ENCODE results near the gene CSF1R.

GRCh38 chr5:150052956-150053712 lies 33.2 kb downstream of the CSF1R start:
- TF ChIP-seq CTCF (IDR thresholded peaks at IDR 0.05) (no peak), POLR2A (IDR thresholded peaks at IDR 0.05; ENCODE audit: low read depth) (no peak), POLR2AphosphoS5 (IDR thresholded peaks at IDR 0.05) (no peak)

Measured in esophagus muscularis mucosa (tissue), 3 donors.